Neutrophil (primary cell): Measurements from ENCODE around the gene RARG.
A peak's percentile ranks its signal among the peaks of the same experiment; 100 is the strongest.

Experiments used
- H3K27ac ChIP-seq: fragments of 200-600 bp; sonication (generic); 2 replicates; pipeline ENCODE4 v1.5.1; 2016; ENCODE audit warnings: mild to moderate bottlenecking, moderate library complexity
- H3K27me3 ChIP-seq: fragments of 200-600 bp; sonication (generic); 2 replicates; pipeline ENCODE4 v1.6.0; 2016; ENCODE audit warnings: mild to moderate bottlenecking
- H3K36me3 ChIP-seq: fragments of 200-600 bp; sonication (generic); 2 replicates; pipeline ENCODE4 v1.5.1; 2017
- H3K4me1 ChIP-seq, 2 experiments: fragments of 200-600 bp in 1 of 2; sonication (generic) in 1 of 2; 1 replicate in 1 of 2; 2 replicates in 1 of 2; pipeline versions ENCODE4 v1.5.1 to v1.6.1; 2013 to 2016; ENCODE audit warnings: low read depth in 1 of 2, low read length in 1 of 2, mild to moderate bottlenecking in 1 of 2, moderate library complexity in 1 of 2; ENCODE audit not compliant: control insufficient read depth in 1 of 2, insufficient read depth in 1 of 2
- H3K4me3 ChIP-seq, 2 experiments: fragments of 200-600 bp in 1 of 2; sonication (generic) in 1 of 2; 1 replicate in 1 of 2; 2 replicates in 1 of 2; pipeline ENCODE4 v1.5.1; 2013 to 2016; ENCODE audit warnings: low read depth in 1 of 2, low read length in 1 of 2, mild to moderate bottlenecking in 1 of 2, moderate library complexity in 1 of 2
- H3K9me3 ChIP-seq: fragments of 200-600 bp; sonication (generic); 2 replicates; pipeline ENCODE4 v1.5.1; 2016
- CTCF ChIP-seq: fragments of 200-600 bp; sonication (generic); IDR thresholded peaks from 2 replicates; pipeline ENCODE4 v1.5.1; 2016; ENCODE audit warnings: antibody characterized with exemption

The RARG gene

GRCh38 chr12:53259891-53260290 lies 27.9 kb upstream of the RARG start:
- no peaks in the 10 kb centered on the region for H3K27me3 ChIP-seq
- H3K4me1 ChIP-seq: peaks cover 0 to 8% of the 10 kb centered on the region in 2 experiments
- TF ChIP-seq CTCF: no peak
- no peaks in the 10 kb centered on the region for H3K9me3 ChIP-seq
- no peak overlapping the region for H3K4me3 ChIP-seq
- peaks cover 5% of the 10 kb centered on the region for H3K36me3 ChIP-seq
- no peak overlapping the region for H3K27ac ChIP-seq

GRCh38 chr12:53258541-53259539 lies 26.8 kb upstream of the RARG start:
- Histone ChIP-seq H3K27ac (no peak overlapping the region), H3K27me3 (no peaks in the 10 kb centered on the region), H3K4me1 (peaks cover 0 to 8% of the 10 kb centered on the region in 2 experiments)

GRCh38 chr12:53255996-53256395 lies 24.0 kb upstream of the RARG start:
- Histone ChIP-seq H3K27me3 (no peaks in the 10 kb centered on the region), H3K4me1 (peaks cover 19 to 27% of the 10 kb centered on the region in 2 experiments), H3K9me3 (no peaks in the 10 kb centered on the region), H3K36me3 (peaks cover 18% of the 10 kb centered on the region), H3K27ac (peak overlapping the region; percentile 41), H3K4me3 (no peak overlapping the region)
- no peak for TF ChIP-seq CTCF

More at GRCh38 chr12:53258541-53259539, 26.8 kb upstream of the RARG start:
- TF ChIP-seq CTCF: no peak
- peaks cover 14% of the 10 kb centered on the region for H3K36me3 ChIP-seq
- H3K9me3 ChIP-seq: no peaks in the 10 kb centered on the region
- no peak overlapping the region for H3K4me3 ChIP-seq

- H3K27me3 ChIP-seq: no peaks in the 10 kb centered on the region
- no peak for TF ChIP-seq CTCF
- no peak overlapping the region for H3K27ac ChIP-seq
- no peak overlapping the region for H3K4me3 ChIP-seq
- H3K9me3 ChIP-seq: no peaks in the 10 kb centered on the region
- H3K36me3 ChIP-seq: peaks cover 18% of the 10 kb centered on the region
- H3K4me1 ChIP-seq: peaks cover 19 to 27% of the 10 kb centered on the region in 2 experiments
Measured at GRCh38 chr12:53254816-53255545, 23.0 kb upstream of the RARG start.

- H3K4me3 ChIP-seq: no peak overlapping the region
- no peak overlapping the region for H3K27ac ChIP-seq
- no peaks in the 10 kb centered on the region for H3K27me3 ChIP-seq
- peaks cover 18% of the 10 kb centered on the region for H3K36me3 ChIP-seq
- H3K4me1 ChIP-seq: peaks cover 19 to 27% of the 10 kb centered on the region in 2 experiments
- H3K9me3 ChIP-seq: no peaks in the 10 kb centered on the region
- TF ChIP-seq CTCF: no peak
Measured at GRCh38 chr12:53253298-53253697, 21.3 kb upstream of the RARG start.
